Adrenal gland (tissue), 5 donors: ENCODE data around the gene AFMID.

Experiments
- POLR2A ChIP-seq, 2 donors: fragments of 450-650 bp; IDR thresholded peaks; one replicate each; pipeline ENCODE4 v1.6.1; 2017; ENCODE audit warnings: antibody characterized with exemption in 2 of 2, mild to moderate bottlenecking in 2 of 2, moderate library complexity in 1 of 2
- TF ChIP-seq, protein P1 (sequence below), 6 experiments: fragments of 450-650 bp in 4 of 6; fragments of 200-600 bp in 2 of 6; sonication (generic) in 1 of 6; IDR thresholded peaks; 1 replicate in 5 of 6; 2 replicates in 1 of 6; pipeline versions ENCODE4 v1.5.1 to v1.8.0; 2016 to 2021; ENCODE audit warnings: antibody characterized with exemption in 6 of 6, mild to moderate bottlenecking in 2 of 6, moderate library complexity in 1 of 6
- donor health status: DM: no; HTN: no; CAD: no.

DNA sequence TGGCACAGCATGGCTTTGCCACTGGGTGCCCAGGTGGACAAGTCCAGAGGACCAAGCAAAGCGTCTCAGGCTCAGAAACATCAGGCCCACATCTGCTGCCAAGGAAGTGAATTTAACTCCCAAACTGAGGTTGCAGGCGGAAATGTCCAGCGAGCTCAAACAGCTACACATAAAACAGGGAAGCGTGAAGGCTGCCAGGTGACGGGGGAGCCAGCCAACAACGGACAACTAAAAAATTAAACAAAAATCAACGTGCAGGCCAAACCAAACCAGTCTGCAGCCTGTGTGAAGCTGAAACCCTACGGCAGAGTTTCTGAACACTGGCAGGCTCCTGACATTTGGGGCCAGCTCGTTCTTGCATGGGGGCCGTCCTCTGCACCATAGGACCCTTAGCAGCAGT, 2.8 kb upstream of the AFMID start:
- TF ChIP-seq POLR2A (IDR thresholded peaks at IDR 0.05): no peak
- TF ChIP-seq, protein P1, sequence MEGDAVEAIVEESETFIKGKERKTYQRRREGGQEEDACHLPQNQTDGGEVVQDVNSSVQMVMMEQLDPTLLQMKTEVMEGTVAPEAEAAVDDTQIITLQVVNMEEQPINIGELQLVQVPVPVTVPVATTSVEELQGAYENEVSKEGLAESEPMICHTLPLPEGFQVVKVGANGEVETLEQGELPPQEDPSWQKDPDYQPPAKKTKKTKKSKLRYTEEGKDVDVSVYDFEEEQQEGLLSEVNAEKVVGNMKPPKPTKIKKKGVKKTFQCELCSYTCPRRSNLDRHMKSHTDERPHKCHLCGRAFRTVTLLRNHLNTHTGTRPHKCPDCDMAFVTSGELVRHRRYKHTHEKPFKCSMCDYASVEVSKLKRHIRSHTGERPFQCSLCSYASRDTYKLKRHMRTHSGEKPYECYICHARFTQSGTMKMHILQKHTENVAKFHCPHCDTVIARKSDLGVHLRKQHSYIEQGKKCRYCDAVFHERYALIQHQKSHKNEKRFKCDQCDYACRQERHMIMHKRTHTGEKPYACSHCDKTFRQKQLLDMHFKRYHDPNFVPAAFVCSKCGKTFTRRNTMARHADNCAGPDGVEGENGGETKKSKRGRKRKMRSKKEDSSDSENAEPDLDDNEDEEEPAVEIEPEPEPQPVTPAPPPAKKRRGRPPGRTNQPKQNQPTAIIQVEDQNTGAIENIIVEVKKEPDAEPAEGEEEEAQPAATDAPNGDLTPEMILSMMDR (IDR thresholded peaks at IDR 0.05): no peak
